SK-N-MC (cell line): ENCODE measurements around the gene ST6GAL2.

Experiments
- EZH2 ChIP-seq: fragments of 200-600 bp; sonication (generic); IDR thresholded peaks from one replicate; pipeline ENCODE4 v1.6.1; 2017; ENCODE audit warnings: antibody characterized with exemption
- POLR2AphosphoS5 ChIP-seq: IDR thresholded peaks from 2 replicates; pipeline ENCODE4 v1.6.1; 2012; ENCODE audit warnings: mild to moderate bottlenecking, low read depth, low read length, borderline replicate concordance

DNA sequence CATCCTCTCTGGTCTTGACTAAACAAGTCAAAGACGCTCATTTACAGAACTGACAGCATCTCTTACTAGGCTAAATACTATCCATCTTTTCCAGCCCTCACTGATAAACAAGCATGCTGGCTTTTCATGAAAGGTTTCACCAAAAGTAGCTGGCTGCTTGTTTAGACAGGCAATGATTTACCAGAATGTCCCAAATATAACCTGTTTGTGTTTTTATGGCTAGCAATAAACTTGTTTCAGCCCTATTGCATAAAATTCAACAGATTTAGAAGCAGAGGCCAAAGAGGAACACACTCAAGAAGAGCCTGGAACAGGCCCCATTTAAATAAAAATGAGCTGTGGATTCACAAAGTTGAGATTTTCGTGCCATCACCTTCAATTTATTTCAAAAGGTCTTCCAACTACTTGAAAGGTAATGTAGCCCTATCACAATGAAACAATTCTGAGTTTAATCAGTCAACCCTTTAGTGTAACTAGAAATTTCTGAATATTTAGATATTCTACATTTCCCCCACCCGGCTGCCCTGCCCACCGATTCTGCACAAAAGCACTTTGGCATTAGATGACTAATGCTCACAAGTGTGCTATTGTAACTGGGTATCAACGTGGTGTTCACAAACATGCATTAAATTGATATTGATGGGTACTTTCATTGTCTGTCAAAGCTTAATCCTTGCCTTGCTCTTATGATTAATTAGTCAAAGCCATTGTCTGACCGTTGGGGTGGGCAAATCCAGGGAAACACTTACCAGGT is 54.0 kb downstream of the ST6GAL2 start:
- TF ChIP-seq POLR2AphosphoS5: no peak
- no peak for TF ChIP-seq EZH2
